Uterus (tissue), 2 donors: ENCODE results near the gene UBTF.

Experiments used
- POLR2A ChIP-seq, 2 donors: fragments of 450-650 bp; IDR thresholded peaks; one replicate each; pipeline ENCODE4 v1.6.1; 2016; ENCODE audit warnings: antibody characterized with exemption in 2 of 2, mild to moderate bottlenecking in 1 of 2, moderate library complexity in 1 of 2
- TF ChIP-seq, protein P1 (sequence below), 4 experiments: fragments of 200-600 bp in 2 of 4; fragments of 450-650 bp in 2 of 4; sonication (generic) in 2 of 4; IDR thresholded peaks; one replicate each; pipeline ENCODE4 v1.5.1; 2016 to 2019; ENCODE audit warnings: antibody characterized with exemption in 4 of 4, mild to moderate bottlenecking in 2 of 4, moderate library complexity in 1 of 4

DNA sequence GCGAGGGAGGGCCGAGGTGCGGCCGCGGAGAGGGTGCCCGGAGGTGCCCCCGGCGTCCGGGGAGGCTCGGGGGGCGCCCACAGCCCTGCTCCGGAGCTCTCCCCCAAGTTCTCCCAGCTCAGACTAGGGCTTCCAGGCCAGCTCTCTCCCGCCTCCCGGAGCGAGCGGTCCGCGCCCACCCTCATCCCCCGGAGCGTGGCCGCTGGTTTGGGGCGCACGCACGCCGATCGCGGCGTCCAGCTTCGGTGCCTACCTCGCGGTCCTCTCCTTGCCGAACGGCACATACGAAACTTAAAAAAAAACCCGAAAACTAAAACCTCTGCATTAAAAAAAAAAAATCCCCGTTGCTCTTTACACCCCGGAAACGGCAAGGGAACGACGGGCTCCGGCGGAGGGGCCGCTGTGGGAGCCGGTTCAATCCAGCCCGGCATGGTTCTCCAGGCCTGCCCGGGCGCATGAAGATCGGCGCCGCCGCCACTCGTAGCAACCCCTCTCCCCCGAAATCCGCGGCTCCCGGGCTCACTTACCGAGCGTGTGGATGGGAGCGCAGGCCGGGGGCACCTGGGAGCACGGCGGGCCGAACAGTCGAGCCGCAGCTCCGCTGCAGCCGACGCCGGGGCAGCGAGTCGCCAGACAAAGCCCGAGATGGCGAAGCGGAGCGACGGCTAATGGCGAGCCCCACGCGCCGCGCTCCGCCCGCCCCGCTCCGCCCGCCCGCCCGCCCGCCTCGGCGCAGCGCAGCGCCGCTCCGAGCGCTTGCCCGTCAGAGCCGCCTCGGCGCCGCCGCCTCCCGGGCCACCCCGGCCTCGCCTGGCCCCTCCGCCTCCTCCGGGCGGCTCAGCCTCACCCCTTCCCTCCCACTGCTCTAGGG is 973 bp upstream of the UBTF start:
- TF ChIP-seq, protein P1, sequence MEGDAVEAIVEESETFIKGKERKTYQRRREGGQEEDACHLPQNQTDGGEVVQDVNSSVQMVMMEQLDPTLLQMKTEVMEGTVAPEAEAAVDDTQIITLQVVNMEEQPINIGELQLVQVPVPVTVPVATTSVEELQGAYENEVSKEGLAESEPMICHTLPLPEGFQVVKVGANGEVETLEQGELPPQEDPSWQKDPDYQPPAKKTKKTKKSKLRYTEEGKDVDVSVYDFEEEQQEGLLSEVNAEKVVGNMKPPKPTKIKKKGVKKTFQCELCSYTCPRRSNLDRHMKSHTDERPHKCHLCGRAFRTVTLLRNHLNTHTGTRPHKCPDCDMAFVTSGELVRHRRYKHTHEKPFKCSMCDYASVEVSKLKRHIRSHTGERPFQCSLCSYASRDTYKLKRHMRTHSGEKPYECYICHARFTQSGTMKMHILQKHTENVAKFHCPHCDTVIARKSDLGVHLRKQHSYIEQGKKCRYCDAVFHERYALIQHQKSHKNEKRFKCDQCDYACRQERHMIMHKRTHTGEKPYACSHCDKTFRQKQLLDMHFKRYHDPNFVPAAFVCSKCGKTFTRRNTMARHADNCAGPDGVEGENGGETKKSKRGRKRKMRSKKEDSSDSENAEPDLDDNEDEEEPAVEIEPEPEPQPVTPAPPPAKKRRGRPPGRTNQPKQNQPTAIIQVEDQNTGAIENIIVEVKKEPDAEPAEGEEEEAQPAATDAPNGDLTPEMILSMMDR (IDR thresholded peaks at IDR 0.05): no peak
- no peak for TF ChIP-seq POLR2A (IDR thresholded peaks at IDR 0.05)
